DOHH2 (cell line): ENCODE data around the gene GPC5.

ENCODE experiments used
- EZH2phosphoT487 ChIP-seq: fragments of 200-600 bp; sonication (generic); IDR thresholded peaks from 2 replicates; pipeline ENCODE4 v1.6.1; 2017; ENCODE audit warnings: borderline replicate concordance, mild to moderate bottlenecking, antibody characterized with exemption, low read length, moderate library complexity, mixed read lengths
- TF ChIP-seq, protein P1 (sequence below): fragments of 200-600 bp; sonication (generic); IDR thresholded peaks from one replicate; pipeline ENCODE4 v1.5.1; 2014; ENCODE audit warnings: antibody characterized with exemption, mild to moderate bottlenecking, low read depth, low read length; ENCODE audit not compliant: poor library complexity, severe bottlenecking

GRCh38 chr13:92896842-92897241, 1498.4 kb downstream of the GPC5 start:
- TF ChIP-seq, protein P1, sequence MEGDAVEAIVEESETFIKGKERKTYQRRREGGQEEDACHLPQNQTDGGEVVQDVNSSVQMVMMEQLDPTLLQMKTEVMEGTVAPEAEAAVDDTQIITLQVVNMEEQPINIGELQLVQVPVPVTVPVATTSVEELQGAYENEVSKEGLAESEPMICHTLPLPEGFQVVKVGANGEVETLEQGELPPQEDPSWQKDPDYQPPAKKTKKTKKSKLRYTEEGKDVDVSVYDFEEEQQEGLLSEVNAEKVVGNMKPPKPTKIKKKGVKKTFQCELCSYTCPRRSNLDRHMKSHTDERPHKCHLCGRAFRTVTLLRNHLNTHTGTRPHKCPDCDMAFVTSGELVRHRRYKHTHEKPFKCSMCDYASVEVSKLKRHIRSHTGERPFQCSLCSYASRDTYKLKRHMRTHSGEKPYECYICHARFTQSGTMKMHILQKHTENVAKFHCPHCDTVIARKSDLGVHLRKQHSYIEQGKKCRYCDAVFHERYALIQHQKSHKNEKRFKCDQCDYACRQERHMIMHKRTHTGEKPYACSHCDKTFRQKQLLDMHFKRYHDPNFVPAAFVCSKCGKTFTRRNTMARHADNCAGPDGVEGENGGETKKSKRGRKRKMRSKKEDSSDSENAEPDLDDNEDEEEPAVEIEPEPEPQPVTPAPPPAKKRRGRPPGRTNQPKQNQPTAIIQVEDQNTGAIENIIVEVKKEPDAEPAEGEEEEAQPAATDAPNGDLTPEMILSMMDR, result no peak
- TF ChIP-seq EZH2phosphoT487, result no peak
